ENCODE data around the gene MLLT10. TPM values are rescaled to one million over a fixed set of nuclear protein-coding genes. Genes with fewer than 3 reads are reported as not detected.

Gene MLLT10
- total and polyA plus RNA-seq, 2 of the 8 experiments (the other 6 are each of a cell fraction or from before 2014, with no cell fraction given) = 53.1 to 62.1 TPM

DNA sequence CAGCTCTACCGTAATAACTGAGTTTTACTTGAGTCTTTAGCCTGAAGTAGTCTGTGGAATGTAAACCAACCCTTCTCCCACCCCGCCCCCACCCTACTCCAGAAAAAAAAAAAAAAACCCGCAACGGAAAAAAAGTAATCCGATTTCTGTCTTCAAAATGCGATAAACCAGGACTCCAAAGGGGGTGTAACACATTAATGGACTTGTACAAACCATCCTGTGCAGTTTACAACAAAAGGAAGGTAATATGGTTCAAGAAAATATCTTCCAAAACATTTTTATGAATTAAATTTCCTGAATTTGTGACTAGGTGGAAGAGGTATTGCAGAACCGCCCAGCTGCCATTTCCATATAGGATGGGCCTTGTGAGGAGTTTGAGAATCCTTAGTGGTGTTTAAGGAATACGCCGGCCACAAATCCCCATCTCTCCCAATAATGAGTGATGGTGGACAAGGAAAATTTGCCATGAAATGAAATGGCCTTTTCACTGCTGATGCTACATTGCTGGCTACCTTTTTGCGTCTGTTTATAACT is 19.1 kb upstream of the MLLT10 start (continued):
- TF ChIP-seq, protein P1, sequence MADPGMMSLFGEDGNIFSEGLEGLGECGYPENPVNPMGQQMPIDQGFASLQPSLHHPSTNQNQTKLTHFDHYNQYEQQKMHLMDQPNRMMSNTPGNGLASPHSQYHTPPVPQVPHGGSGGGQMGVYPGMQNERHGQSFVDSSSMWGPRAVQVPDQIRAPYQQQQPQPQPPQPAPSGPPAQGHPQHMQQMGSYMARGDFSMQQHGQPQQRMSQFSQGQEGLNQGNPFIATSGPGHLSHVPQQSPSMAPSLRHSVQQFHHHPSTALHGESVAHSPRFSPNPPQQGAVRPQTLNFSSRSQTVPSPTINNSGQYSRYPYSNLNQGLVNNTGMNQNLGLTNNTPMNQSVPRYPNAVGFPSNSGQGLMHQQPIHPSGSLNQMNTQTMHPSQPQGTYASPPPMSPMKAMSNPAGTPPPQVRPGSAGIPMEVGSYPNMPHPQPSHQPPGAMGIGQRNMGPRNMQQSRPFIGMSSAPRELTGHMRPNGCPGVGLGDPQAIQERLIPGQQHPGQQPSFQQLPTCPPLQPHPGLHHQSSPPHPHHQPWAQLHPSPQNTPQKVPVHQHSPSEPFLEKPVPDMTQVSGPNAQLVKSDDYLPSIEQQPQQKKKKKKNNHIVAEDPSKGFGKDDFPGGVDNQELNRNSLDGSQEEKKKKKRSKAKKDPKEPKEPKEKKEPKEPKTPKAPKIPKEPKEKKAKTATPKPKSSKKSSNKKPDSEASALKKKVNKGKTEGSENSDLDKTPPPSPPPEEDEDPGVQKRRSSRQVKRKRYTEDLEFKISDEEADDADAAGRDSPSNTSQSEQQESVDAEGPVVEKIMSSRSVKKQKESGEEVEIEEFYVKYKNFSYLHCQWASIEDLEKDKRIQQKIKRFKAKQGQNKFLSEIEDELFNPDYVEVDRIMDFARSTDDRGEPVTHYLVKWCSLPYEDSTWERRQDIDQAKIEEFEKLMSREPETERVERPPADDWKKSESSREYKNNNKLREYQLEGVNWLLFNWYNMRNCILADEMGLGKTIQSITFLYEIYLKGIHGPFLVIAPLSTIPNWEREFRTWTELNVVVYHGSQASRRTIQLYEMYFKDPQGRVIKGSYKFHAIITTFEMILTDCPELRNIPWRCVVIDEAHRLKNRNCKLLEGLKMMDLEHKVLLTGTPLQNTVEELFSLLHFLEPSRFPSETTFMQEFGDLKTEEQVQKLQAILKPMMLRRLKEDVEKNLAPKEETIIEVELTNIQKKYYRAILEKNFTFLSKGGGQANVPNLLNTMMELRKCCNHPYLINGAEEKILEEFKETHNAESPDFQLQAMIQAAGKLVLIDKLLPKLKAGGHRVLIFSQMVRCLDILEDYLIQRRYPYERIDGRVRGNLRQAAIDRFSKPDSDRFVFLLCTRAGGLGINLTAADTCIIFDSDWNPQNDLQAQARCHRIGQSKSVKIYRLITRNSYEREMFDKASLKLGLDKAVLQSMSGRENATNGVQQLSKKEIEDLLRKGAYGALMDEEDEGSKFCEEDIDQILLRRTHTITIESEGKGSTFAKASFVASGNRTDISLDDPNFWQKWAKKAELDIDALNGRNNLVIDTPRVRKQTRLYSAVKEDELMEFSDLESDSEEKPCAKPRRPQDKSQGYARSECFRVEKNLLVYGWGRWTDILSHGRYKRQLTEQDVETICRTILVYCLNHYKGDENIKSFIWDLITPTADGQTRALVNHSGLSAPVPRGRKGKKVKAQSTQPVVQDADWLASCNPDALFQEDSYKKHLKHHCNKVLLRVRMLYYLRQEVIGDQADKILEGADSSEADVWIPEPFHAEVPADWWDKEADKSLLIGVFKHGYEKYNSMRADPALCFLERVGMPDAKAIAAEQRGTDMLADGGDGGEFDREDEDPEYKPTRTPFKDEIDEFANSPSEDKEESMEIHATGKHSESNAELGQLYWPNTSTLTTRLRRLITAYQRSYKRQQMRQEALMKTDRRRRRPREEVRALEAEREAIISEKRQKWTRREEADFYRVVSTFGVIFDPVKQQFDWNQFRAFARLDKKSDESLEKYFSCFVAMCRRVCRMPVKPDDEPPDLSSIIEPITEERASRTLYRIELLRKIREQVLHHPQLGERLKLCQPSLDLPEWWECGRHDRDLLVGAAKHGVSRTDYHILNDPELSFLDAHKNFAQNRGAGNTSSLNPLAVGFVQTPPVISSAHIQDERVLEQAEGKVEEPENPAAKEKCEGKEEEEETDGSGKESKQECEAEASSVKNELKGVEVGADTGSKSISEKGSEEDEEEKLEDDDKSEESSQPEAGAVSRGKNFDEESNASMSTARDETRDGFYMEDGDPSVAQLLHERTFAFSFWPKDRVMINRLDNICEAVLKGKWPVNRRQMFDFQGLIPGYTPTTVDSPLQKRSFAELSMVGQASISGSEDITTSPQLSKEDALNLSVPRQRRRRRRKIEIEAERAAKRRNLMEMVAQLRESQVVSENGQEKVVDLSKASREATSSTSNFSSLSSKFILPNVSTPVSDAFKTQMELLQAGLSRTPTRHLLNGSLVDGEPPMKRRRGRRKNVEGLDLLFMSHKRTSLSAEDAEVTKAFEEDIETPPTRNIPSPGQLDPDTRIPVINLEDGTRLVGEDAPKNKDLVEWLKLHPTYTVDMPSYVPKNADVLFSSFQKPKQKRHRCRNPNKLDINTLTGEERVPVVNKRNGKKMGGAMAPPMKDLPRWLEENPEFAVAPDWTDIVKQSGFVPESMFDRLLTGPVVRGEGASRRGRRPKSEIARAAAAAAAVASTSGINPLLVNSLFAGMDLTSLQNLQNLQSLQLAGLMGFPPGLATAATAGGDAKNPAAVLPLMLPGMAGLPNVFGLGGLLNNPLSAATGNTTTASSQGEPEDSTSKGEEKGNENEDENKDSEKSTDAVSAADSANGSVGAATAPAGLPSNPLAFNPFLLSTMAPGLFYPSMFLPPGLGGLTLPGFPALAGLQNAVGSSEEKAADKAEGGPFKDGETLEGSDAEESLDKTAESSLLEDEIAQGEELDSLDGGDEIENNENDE (IDR thresholded peaks at IDR 0.05; ENCODE audit: insufficient replicate concordance, low read length) = no peak
- TF ChIP-seq GTF2F1 (IDR thresholded peaks at IDR 0.05; ENCODE audit: borderline replicate concordance, low read depth, low read length) = no peak
- TF ChIP-seq CHD1 (IDR thresholded peaks at IDR 0.05; ENCODE audit: low read depth, low read length) = no peak
- TF ChIP-seq SUZ12 (IDR thresholded peaks at IDR 0.05; ENCODE audit: low read length) = no peak
- TF ChIP-seq JUND (IDR thresholded peaks at IDR 0.05; ENCODE audit: low read length) = no peak
- TF ChIP-seq KDM4A (IDR thresholded peaks at IDR 0.05; ENCODE audit: low read depth, low read length, severe bottlenecking) = no peak
- no peak for TF ChIP-seq ZNF274 (IDR thresholded peaks at IDR 0.05; ENCODE audit: borderline replicate concordance, extremely low read depth, low read length)
- TF ChIP-seq, protein P2, sequence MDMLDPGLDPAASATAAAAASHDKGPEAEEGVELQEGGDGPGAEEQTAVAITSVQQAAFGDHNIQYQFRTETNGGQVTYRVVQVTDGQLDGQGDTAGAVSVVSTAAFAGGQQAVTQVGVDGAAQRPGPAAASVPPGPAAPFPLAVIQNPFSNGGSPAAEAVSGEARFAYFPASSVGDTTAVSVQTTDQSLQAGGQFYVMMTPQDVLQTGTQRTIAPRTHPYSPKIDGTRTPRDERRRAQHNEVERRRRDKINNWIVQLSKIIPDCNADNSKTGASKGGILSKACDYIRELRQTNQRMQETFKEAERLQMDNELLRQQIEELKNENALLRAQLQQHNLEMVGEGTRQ (IDR thresholded peaks at IDR 0.05; ENCODE audit: low read length) = no peak
- TF ChIP-seq TBP (IDR thresholded peaks at IDR 0.05; ENCODE audit: low read depth, low read length) = no peak
- no peak for TF ChIP-seq FOSL1 (IDR thresholded peaks at IDR 0.05; ENCODE audit: insufficient read depth, low read depth, low read length)
